ENCODE measurements around the gene PLA2R1. TPM values are rescaled to one million over a fixed set of nuclear protein-coding genes. Genes with fewer than 3 reads are reported as not detected.
A peak's percentile ranks its signal among the peaks of the same experiment; 100 is the strongest.

PLA2R1 gene
- polyA plus RNA-seq, 1 of the 3 experiments (the other 2 are of a cell fraction): not detected

GRCh38 chr2:160075171-160075570, 12.8 kb upstream of the PLA2R1 start:
- Histone ChIP-seq H3K4me3 (ENCODE audit: low read depth in 2 of 2, low read length in 1 of 2) (no peak overlapping the region), H3K36me3 (replicated peaks in 1 of 2; ENCODE audit: control insufficient read depth in 1 of 2, insufficient read depth in 2 of 2, low read length in 1 of 2) (no peaks in the 10 kb centered on the region), H3K4me1 (ENCODE audit: control insufficient read depth in 1 of 2, insufficient read depth in 2 of 2, low read depth in 1 of 2, low read length in 1 of 2) (no peaks in the 10 kb centered on the region), H3K9me2 (no peaks in the 10 kb centered on the region), H3K27ac (ENCODE audit: low read depth in 2 of 2, low read length in 1 of 2) (no peak overlapping the region), H2AFZ (ENCODE audit: low read depth) (no peak overlapping the region), H3K27me3 (ENCODE audit: insufficient read depth) (no peaks in the 10 kb centered on the region), H3K79me2 (ENCODE audit: insufficient read depth) (no peaks in the 10 kb centered on the region), H3K9me3 (no peaks in the 10 kb centered on the region), H4K20me1 (ENCODE audit: insufficient read depth) (no peaks in the 10 kb centered on the region), H3K4me2 (no peak overlapping the region), H3K9ac (no peak overlapping the region), H3F3A (replicated peaks; ENCODE audit: insufficient read depth) (no peaks in the 10 kb centered on the region)
- no peak for DNase-seq
- WGBS (ENCODE audit: low lambda C conversion rate): 39% methylated on average over 5 of the region's 5 CpGs
- TF ChIP-seq PBX3 (IDR thresholded peaks at IDR 0.05) (no peak), SIN3A (IDR thresholded peaks at IDR 0.05; ENCODE audit: borderline replicate concordance, low read depth, low read length) (no peak), NRF1 (IDR thresholded peaks at IDR 0.05; ENCODE audit: low read depth, low read length) (no peak), GABPA (IDR thresholded peaks at IDR 0.05; ENCODE audit: low read depth) (no peak), CHD2 (IDR thresholded peaks at IDR 0.05; ENCODE audit: low read length, partially characterized antibody) (no peak), RXRA (IDR thresholded peaks at IDR 0.05; ENCODE audit: borderline replicate concordance, low read depth) (no peak), YY1 (IDR thresholded peaks at IDR 0.05; ENCODE audit: low read depth) (no peak), TCF12 (IDR thresholded peaks at IDR 0.05) (peak; percentile 54; the same call in 1 of the 2 replicates), JUND (IDR thresholded peaks at IDR 0.05) (no peak), FOXJ3 (CRISPR knock-in tag; IDR thresholded peaks at IDR 0.05) (no peak), CTCF (IDR thresholded peaks at IDR 0.05) (no peak)
- TF ChIP-seq, protein P1, sequence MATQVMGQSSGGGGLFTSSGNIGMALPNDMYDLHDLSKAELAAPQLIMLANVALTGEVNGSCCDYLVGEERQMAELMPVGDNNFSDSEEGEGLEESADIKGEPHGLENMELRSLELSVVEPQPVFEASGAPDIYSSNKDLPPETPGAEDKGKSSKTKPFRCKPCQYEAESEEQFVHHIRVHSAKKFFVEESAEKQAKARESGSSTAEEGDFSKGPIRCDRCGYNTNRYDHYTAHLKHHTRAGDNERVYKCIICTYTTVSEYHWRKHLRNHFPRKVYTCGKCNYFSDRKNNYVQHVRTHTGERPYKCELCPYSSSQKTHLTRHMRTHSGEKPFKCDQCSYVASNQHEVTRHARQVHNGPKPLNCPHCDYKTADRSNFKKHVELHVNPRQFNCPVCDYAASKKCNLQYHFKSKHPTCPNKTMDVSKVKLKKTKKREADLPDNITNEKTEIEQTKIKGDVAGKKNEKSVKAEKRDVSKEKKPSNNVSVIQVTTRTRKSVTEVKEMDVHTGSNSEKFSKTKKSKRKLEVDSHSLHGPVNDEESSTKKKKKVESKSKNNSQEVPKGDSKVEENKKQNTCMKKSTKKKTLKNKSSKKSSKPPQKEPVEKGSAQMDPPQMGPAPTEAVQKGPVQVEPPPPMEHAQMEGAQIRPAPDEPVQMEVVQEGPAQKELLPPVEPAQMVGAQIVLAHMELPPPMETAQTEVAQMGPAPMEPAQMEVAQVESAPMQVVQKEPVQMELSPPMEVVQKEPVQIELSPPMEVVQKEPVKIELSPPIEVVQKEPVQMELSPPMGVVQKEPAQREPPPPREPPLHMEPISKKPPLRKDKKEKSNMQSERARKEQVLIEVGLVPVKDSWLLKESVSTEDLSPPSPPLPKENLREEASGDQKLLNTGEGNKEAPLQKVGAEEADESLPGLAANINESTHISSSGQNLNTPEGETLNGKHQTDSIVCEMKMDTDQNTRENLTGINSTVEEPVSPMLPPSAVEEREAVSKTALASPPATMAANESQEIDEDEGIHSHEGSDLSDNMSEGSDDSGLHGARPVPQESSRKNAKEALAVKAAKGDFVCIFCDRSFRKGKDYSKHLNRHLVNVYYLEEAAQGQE (IDR thresholded peaks at IDR 0.05; ENCODE audit: low read depth, low read length): no peak
- TF ChIP-seq, protein P2, sequence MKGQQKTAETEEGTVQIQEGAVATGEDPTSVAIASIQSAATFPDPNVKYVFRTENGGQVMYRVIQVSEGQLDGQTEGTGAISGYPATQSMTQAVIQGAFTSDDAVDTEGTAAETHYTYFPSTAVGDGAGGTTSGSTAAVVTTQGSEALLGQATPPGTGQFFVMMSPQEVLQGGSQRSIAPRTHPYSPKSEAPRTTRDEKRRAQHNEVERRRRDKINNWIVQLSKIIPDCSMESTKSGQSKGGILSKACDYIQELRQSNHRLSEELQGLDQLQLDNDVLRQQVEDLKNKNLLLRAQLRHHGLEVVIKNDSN (IDR thresholded peaks at IDR 0.05; ENCODE audit: borderline replicate concordance, low read depth): no peak
- TF ChIP-seq, protein P3, sequence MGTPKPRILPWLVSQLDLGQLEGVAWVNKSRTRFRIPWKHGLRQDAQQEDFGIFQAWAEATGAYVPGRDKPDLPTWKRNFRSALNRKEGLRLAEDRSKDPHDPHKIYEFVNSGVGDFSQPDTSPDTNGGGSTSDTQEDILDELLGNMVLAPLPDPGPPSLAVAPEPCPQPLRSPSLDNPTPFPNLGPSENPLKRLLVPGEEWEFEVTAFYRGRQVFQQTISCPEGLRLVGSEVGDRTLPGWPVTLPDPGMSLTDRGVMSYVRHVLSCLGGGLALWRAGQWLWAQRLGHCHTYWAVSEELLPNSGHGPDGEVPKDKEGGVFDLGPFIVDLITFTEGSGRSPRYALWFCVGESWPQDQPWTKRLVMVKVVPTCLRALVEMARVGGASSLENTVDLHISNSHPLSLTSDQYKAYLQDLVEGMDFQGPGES (IDR thresholded peaks at IDR 0.05; ENCODE audit: low read depth, low read length): no peak
- TF ChIP-seq, protein P4, sequence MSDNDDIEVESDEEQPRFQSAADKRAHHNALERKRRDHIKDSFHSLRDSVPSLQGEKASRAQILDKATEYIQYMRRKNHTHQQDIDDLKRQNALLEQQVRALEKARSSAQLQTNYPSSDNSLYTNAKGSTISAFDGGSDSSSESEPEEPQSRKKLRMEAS (IDR thresholded peaks at IDR 0.05; ENCODE audit: low read depth): 0 out of 2 replicates have a peak, but pooled peaks have one; percentile 18
- TF ChIP-seq, protein P5, sequence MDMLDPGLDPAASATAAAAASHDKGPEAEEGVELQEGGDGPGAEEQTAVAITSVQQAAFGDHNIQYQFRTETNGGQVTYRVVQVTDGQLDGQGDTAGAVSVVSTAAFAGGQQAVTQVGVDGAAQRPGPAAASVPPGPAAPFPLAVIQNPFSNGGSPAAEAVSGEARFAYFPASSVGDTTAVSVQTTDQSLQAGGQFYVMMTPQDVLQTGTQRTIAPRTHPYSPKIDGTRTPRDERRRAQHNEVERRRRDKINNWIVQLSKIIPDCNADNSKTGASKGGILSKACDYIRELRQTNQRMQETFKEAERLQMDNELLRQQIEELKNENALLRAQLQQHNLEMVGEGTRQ (IDR thresholded peaks at IDR 0.05; ENCODE audit: borderline replicate concordance, low read depth, low read length): no peak
- TF ChIP-seq, protein P6, sequence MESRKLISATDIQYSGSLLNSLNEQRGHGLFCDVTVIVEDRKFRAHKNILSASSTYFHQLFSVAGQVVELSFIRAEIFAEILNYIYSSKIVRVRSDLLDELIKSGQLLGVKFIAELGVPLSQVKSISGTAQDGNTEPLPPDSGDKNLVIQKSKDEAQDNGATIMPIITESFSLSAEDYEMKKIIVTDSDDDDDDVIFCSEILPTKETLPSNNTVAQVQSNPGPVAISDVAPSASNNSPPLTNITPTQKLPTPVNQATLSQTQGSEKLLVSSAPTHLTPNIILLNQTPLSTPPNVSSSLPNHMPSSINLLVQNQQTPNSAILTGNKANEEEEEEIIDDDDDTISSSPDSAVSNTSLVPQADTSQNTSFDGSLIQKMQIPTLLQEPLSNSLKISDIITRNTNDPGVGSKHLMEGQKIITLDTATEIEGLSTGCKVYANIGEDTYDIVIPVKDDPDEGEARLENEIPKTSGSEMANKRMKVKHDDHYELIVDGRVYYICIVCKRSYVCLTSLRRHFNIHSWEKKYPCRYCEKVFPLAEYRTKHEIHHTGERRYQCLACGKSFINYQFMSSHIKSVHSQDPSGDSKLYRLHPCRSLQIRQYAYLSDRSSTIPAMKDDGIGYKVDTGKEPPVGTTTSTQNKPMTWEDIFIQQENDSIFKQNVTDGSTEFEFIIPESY (IDR thresholded peaks at IDR 0.05; ENCODE audit: borderline replicate concordance, low read depth): no peak
- CTCF ChIA-PET: interaction anchor here (1.6 kb wide), 1 partner anchor 895 kb away, joined by 4 read pairs; no protein-coding TSS in a partner anchor
- POLR2A ChIA-PET: no interaction called here

Measured in SK-N-SH (cell line).